ENCODE measurements around the gene POMZP3.
"Not testable (repeated sequence)": the region's sequence is repeated elsewhere in the genome, so short reads cannot be mapped to it uniquely, and the experiment has no call there.

- TF ChIP-seq ZNF202 (tag by site-specific recombination; IDR thresholded peaks at IDR 0.05; ENCODE audit: borderline replicate concordance); PBX3 (CRISPR knock-in tag; IDR thresholded peaks at IDR 0.05); REST (tag by site-specific recombination; IDR thresholded peaks at IDR 0.05); ZNF548 (tag by site-specific recombination; IDR thresholded peaks at IDR 0.05); ZFP37 (tag by site-specific recombination; IDR thresholded peaks at IDR 0.05); ZNF362 (tag by site-specific recombination; IDR thresholded peaks at IDR 0.05); CTCF (tag by site-specific recombination; IDR thresholded peaks at IDR 0.05): not testable (repeated sequence)
Measured at GRCh38 chr7:76608469-76608868, 18.6 kb downstream of the POMZP3 start.
